ENCODE data around the gene NCSTN.

- TF ChIP-seq, protein P1, sequence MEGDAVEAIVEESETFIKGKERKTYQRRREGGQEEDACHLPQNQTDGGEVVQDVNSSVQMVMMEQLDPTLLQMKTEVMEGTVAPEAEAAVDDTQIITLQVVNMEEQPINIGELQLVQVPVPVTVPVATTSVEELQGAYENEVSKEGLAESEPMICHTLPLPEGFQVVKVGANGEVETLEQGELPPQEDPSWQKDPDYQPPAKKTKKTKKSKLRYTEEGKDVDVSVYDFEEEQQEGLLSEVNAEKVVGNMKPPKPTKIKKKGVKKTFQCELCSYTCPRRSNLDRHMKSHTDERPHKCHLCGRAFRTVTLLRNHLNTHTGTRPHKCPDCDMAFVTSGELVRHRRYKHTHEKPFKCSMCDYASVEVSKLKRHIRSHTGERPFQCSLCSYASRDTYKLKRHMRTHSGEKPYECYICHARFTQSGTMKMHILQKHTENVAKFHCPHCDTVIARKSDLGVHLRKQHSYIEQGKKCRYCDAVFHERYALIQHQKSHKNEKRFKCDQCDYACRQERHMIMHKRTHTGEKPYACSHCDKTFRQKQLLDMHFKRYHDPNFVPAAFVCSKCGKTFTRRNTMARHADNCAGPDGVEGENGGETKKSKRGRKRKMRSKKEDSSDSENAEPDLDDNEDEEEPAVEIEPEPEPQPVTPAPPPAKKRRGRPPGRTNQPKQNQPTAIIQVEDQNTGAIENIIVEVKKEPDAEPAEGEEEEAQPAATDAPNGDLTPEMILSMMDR (IDR thresholded peaks at IDR 0.05; ENCODE audit: poor library complexity, severe bottlenecking) = no peak
- TF ChIP-seq EP300 (conservative IDR thresholded peaks at IDR 0.05; ENCODE audit: poor library complexity, severe bottlenecking) (no peak), POLR2AphosphoS5 (IDR thresholded peaks at IDR 0.05) (no peak), MXI1 (conservative IDR thresholded peaks at IDR 0.05; ENCODE audit: poor library complexity, severe bottlenecking) (no peak)
Observed at GRCh38 chr1:160374306-160375110, 31.3 kb downstream of the NCSTN start.
